Measurements from ENCODE around the gene OR9A2. TPM values are rescaled to one million over a fixed set of nuclear protein-coding genes. Genes with fewer than 3 reads are reported as not detected.

OR9A2 gene, protein sequence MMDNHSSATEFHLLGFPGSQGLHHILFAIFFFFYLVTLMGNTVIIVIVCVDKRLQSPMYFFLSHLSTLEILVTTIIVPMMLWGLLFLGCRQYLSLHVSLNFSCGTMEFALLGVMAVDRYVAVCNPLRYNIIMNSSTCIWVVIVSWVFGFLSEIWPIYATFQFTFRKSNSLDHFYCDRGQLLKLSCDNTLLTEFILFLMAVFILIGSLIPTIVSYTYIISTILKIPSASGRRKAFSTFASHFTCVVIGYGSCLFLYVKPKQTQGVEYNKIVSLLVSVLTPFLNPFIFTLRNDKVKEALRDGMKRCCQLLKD
- not detected for total RNA-seq

DNA sequence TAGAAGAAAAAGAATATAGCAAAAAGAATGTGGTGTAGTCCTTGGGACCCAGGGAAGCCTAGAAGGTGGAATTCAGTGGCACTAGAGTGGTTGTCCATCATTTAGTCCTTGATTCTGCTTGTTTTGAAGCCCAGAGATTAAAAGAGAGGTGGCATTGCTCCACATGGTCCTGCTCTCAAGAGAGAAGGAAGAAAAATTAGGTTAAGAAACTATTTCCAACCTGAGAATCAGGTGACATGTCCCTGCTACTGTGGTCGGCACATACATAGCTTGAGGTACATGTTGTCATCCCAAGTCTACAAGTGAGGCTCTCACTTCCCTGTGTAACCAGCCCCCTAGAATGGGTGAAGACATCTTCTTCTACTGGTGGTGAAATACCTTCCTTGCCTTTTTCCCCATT lies at the start of gene OR9A2:
Gene OR9A2 (minus strand): TSS at position 101 of the 400 bp plus-strand sequence. CDS start 0 bp downstream, at position 101.
- no peak for DNase-seq (ENCODE audit: low spot score)

DNA sequence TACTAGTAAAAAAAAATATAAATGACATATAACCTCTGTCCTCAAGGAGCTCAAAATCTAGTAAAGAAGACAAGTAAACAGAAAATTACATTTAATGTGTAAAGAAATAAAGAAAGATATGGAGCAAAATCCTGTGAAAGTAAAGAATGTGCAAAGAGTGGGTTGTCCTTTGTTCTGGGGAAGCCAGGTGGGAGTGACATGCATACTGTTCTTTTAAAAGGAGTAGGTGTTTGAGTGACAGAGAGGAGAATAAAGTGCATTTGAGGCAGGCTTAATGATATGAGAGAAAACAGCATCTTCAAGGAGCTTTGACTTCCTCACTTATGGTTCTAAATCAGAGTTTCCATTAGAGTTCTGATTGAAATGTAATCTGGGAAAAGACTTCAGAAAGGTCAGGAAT lies 47.2 kb upstream of the OR9A2 start:
- DNase-seq (ENCODE audit: low spot score), result no peak

DNA sequence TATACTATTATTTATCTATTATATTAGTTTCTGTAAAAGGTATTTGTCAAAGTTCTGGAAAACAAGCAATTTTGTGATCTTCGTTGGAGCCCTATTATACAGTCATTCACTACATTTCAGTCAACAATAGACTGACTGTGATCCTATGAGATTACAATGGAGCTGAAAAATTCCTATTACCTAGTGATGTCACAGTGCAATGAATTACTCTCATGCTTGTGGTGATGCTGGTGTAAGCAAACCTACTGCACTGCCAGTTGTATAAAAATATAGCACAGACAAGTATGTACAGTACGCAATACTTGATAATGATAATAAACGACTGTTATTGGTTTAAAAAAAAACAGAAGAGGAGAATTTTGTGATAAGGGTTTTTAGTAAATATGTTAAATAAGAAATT lies 46.6 kb upstream of the OR9A2 start:
- DNase-seq (ENCODE audit: low spot score), result no peak

DNA sequence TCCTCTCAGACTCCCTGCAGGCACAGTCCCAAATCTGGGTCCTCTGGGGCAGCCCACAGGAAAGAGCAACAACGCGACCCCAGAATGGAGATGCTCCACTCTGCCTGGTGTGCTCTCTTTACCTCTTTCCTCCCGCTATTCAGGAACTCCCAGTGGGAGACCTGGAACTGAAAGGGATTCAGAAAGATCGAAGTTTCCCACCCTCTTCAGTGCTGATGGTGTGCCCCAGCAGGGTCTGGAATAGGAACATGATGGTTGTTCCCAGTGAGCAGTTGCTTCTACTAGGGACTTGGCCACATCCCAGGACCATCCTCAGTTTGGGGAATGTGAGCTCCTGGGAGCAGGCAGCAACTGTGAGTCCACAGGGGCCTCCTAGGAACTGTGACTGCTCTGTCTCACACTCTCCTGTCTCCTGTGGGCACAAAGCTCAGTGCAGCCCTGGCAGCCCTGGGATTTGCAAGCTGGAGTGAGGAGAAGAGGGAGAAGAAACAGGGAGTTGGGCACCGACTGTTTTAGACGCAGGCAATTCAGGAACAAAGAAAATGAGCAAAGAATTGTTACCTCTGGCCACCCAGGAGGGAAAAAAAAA lies 43.1 kb upstream of the OR9A2 start:
- no peak for DNase-seq (ENCODE audit: low spot score)

DNA sequence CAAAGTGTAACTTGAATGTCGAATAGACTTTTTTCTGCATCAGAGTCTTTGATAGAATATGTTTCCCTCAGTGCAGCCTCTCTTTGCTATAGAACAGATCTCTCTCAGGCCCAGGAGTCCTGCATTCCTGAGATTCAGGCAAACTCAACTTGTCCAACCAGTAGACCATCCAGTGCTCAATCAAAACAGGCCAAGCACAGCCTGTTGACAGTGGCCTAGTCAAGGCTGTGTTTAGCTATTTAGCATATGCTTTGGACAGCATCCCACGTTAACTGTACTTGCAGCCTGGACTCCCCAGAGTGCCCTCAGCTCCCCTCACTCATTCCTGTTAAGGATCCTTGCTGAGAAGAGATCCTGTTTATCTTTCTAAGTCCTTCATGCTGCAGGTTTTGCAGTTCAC lies 41.5 kb upstream of the OR9A2 start:
- no peak for DNase-seq (ENCODE audit: low spot score)

DNA sequence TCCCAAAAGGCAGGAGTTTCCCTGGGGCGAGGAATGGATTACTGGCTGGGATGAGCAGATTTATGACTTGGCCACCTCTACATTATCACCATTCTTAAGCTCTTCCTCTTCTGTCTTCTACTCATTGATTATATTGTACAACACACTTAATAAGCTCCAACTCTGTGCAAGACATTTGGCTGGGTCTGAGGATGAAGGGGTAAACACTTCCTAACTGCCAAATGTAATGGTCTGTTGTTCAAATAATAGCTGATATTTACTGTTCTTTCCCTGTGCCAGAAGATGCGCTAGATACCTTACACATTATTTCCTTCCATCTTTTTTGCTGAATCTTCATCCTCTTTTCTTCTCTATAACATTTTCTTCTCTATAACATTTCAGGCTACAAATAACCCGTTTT lies 36.8 kb upstream of the OR9A2 start:
- DNase-seq (ENCODE audit: low spot score), result no peak

DNA sequence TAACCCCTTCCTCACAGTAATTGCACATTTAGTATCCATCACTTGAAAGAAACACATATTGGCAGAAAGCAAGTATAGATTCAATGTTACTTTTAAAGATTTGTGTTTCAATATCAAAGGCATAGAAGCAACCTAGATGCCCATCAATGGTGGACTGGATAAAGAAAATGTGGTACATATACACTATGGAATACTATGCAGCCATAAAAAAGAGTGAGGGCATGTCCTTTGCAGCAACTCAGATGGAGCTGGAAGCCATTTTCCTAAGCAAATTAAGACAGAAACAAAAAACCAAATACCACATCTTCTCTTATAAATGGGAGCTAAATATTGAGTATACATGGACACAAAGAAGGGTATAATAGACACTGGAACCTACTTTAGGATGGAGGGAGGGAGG lies 28.8 kb upstream of the OR9A2 start:
- DNase-seq (ENCODE audit: low spot score), result no peak

DNA sequence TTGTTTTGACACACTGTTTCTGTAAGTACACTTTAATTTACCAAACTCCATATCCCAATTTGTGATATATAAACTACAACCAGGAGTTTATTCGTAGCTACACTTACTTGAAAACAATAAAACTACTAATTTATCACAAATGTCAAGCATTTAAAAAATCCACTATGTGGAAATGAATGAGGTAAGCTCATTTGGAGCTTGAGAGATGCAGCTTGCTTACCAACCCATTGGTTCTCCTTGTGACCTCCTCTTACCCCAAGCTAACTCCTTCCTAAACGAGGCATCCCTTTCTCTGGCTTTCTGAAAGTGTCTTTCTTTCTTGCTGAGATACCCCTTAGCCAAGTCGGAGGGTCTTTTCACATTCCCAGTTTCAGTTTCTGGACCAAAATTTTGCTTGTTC lies 27.7 kb upstream of the OR9A2 start:
- DNase-seq (ENCODE audit: low spot score), result no peak

DNA sequence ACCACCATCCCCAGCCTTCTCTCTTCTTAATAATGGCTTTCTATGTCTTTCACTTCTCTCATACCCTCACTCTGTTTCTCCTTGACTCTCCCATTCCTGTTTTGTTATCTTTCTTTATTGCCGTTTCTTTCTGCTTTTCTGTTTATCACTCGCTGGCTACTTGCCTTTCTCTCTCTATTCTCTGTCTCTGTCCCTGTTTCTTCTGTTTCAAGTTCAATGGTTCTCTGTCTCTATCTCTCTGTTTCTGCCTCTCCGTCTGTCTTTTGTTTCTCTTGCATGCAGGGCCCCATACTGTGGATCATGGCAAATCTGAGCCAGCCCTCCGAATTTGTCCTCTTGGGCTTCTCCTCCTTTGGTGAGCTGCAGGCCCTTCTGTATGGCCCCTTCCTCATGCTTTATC lies 25.1 kb upstream of the OR9A2 start, which contains the start of gene OR6V1:
Gene OR6V1 (plus strand): TSS at position 301 of the 400 bp plus-strand sequence. CDS start 0 bp downstream, at position 301.
- no peak for DNase-seq (ENCODE audit: low spot score)

DNA sequence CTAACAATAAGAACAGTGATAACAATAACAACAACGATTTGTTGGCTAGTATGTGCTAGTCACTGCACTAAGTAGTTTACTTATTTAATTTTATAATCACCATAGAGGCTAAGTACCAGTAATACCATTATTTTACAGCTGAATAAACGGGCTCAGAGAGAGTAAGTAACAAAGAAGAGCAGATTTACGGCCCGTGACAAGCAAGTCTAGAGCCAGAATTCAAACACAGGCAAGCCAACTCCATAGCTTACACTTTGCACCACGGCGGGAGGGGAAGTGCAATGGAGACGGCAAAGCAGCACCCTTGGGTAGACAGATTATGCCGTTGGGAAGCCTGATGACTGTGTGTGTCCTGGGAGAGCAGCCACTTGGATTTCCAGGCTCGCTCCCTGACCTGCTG lies 24.0 kb upstream of the OR9A2 start:
- DNase-seq (ENCODE audit: low spot score), result no peak

DNA sequence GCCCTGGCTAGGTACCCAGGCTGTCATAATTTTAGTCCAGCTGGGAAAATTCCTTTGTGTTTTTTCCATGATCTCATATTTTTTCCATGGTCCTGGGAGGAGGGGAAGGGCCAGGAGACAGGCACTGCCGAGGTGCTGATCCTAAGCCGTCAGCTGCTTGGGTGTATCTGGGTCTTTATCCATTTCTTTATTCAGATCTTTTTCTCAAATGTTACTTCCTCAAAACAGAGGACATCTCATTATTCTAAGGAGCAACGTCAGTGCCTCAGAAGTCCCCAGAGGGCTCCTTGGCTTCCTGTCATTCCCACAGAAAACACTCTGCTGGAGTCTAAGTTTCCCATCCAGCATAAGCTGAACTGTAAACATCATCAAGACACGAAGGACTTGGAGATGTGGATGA lies 22.4 kb upstream of the OR9A2 start:
- no peak for DNase-seq (ENCODE audit: low spot score)

DNA sequence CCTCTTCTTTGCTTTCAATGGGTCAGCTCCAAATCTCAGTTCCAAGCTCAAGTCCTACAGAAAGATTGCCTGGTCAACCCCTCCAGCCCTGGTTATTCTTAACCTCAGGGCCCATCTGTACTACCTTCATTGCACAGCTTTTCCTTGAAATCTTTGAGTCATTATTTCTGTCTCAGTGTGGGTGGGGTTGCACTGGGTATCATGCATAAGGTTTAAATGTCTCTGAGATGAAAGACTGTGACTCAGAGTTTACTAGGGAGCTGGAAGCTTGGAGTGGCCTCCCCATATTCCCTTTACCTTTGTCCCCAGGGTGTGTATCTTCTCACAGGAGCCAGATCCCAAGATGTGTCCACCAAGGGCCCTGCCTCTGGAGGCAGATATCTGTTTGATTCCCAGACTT lies 21.9 kb upstream of the OR9A2 start:
- DNase-seq (ENCODE audit: low spot score), result no peak

DNA sequence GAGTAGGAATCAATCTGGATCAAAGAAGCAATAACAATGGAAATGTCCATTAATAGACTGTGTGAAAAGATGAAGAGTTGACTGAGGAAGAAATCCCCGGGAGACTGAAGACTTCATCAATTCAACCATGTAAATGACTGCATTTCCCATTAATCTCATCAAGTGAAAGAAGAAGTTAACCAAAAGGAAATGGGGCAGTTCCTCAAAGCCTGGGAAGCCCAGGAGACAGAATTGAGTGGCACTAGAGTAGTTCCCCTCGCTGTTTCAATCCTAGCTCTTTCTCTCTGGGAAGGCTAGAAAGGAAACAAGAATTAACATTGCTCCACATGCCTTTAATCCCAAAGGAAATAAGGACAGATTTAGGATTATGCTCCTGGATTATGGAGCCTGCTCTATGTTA lies 20.4 kb upstream of the OR9A2 start:
- DNase-seq (ENCODE audit: low spot score), result no peak

DNA sequence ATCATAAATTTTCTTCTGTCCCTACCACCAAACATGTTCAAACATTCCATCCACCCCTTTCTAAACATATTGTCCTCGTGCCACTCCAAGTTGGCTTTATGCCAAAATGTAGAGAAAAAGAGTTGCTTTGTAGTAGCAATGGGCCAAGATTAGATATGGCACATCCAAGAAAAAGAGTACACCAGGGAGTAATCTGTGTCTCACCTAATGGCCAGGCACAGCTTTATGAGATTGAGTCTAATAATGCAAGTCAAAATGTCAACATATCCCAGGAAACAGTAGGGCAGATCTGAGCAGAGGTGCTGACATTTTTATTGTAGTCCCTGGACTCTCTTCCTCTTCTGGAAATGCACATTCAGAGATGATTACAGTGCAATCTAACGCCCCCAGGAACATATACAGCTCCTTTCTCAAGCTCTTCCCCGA lies 19.5 kb upstream of the OR9A2 start:
- DNase-seq (ENCODE audit: low spot score), result no peak

DNA sequence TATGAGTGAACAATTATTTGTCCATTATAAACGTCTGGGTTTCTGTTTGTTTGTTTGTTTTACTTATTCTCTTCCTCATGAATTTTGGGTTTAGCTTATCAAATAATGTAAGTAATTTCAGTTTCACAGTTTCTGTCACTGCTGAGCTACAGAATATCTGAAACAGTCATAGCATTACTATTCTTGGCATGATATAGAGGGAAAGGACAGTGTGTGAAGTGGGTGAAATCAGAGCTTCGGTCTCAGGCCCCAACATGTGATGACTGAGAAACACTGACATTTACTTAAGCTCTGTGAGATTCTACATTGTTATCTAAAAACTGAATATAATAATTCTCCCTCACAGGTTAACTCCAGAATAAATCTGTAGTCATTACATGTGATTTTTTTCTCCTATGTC lies 16.5 kb upstream of the OR9A2 start:
- no peak for DNase-seq (ENCODE audit: low spot score)

DNA sequence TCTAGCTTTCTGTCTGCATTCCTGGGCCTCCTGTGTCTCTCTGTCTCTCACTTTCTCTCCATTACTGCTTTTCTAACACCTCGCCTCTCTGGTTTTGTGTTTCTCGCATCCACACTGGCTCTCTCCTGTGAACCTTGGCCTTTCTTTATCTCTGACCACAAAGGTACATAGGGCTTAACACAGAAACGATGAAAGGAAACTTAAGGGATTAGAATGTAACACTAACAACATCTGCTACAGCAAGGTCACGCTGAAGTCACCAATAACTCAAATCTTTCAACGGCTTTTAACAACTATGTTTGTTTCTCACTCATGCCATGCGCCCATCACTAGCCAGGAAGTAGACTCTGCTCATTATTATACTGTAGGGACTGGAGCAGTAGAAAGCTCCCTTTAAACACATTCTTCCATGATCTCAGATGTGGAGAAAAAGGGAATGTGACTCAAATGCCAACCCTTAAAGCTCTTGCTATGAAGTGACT lies 15.9 kb upstream of the OR9A2 start:
- no peak for DNase-seq (ENCODE audit: low spot score)

DNA sequence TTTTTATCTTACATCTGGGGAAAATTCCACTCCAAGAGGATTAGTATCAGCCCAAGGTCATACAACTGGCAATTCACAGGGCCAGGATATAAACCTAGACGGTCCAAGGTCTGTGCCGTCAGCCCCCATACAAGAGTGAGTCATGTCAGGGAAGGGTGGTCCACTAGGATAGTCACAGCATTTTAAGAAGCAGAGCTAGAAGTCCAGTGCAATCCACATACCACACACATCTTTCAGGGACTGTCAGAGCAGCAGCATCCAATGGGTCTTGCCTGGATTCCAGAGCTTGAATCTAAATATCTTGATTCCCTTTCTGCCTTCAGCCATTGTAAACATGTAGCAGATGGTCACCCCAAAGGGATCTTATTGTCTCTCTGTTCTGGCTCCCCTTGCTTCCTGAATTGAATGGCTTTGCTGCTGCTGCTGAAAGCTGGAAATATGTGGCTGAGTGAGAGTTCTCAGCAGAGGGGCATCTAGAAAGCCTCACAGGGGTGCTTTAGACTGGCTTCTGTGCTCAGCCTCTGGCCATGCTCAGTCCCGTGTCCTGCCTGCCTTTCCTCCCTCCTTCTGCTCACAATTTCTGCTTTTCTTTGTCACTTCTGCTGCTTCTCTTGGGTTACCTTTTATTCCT lies 15.3 kb upstream of the OR9A2 start:
- DNase-seq (ENCODE audit: low spot score), result no peak

DNA sequence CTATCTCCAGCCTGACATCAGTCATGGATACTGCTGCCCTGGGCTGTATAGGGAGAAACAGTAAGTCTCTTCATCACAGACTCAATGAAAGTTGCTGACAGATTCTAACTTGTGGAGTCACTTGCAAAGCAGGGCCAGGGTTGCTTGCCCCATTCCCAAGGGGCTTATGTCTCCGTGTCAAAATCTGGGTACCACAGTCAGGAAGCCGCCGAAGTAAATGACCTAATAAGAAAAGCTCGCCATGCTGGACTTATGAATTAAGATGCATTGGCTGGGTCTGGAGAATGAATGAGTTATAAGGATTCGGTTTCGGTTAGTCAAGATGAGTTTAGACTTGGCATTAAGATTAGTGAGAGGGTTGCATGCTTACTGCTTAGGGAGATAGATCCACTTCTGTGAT lies 14.4 kb upstream of the OR9A2 start:
- DNase-seq (ENCODE audit: low spot score), result no peak

DNA sequence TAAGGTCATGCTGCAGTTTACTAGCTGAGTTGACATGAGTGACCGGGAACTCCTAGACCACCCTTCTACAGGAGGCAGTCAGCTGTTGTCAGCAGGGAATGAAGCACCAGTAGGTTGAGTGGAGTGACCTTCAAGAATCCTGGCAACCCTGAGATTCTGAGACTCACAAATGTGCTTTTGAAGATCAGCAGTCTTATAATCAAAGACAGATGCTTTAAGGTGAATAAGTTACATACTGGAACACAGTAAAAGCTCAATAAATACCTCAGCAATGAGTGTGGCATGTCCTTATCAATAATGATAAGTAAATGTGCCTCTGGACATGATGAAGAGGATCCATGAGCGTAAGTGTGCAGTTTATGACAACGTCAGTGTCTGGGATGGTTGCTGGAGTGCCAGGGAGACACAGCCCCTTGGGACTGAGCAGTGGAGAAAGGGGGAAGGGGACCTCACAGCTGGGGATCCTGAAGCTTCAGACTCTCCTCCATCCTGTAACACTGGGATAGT lies 13.3 kb upstream of the OR9A2 start:
- DNase-seq (ENCODE audit: low spot score), result no peak

DNA sequence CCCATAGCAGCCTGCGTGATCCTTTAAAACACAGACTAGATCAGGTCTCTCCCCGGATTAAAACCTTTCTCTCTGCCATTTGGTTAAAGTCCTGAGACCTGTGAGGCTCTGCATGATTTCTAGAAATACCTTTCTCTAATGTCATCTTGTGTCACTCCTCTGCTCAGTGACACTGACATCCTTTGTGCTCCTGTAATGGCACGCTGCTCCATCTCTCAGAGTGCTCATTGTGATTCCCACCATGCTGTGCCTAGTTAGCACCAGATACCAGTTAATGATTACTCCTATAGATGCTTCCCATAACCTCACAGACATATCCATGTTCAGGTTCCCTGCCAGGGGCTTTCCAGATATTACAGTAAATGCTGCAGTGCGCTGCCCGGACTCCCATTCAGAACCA lies 11.7 kb upstream of the OR9A2 start:
- DNase-seq (ENCODE audit: low spot score), result no peak

DNA sequence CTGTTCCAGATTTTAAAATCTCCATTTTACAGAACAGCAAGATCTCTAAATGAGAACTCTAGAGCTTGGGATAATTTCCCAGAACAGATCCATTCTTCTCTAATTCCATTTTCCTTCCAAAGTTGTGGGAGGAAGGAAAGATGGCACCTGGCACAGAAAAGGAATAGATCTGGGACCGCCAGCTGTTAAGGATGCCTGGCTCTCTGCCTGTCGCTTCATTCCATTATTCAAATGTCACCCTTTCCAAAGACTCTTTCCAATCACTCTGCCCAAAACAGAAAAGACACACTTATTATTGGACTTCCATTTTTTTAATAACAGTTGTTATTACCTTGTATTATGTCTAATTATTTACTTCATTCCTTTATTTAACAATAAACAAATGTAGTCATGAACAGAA lies 751 bp upstream of the OR9A2 start:
- DNase-seq (ENCODE audit: low spot score), result no peak

DNA sequence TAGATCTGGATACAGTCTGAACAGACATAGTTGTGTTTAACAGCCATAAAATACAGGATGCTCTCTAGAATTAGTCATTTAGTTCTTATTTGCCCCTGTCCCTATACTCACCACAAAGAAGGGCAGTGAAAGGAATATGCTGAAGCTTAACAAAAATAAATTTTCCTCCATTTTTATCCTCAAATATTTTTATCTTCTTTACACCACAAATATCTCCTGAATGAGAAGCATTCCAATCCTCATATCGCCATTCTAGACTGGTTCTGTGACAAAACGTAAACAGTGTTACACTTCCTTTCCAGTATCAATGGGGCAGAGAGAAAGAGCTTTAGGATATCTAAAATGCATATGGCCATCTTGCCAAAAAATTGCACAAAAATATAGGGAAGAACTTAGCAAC lies 1.6 kb downstream of the OR9A2 start:
- no peak for DNase-seq (ENCODE audit: low spot score)

DNA sequence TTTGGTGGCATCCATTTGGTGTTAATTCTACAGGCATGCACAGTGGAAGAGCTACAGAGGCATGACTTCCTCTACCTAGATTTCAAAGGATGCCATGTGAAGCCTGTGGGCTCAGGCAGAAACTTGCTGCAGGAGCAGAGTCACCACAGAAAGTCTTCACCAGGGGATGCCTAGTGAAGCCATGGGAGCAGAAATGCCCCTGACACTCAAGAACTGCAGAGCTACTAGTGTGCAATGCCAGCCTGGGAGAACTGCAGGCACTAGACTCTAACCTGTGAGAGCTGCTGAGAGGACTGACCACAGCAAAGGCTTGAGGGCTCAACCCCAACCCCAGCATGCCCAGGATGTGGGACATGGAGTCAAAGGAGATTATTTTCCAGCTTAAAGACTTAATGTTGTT lies 3.9 kb downstream of the OR9A2 start:
- DNase-seq (ENCODE audit: low spot score), result no peak
